22Rv1 (cell line): ENCODE measurements around the gene CNN3.

Experiments
- ZFX ChIP-seq: fragments of 450-650 bp; IDR thresholded peaks from 2 replicates; pipeline ENCODE4 v1.6.1; 2017; ENCODE audit warnings: antibody characterized with exemption, borderline replicate concordance
- TF ChIP-seq, protein P1 (sequence below): fragments of 450-650 bp; IDR thresholded peaks from 2 replicates; pipeline ENCODE4 v1.5.1; 2017; ENCODE audit warnings: mild to moderate bottlenecking

GRCh38 chr1:94908190-94908589, 18.7 kb downstream of the CNN3 start:
- TF ChIP-seq, protein P1, sequence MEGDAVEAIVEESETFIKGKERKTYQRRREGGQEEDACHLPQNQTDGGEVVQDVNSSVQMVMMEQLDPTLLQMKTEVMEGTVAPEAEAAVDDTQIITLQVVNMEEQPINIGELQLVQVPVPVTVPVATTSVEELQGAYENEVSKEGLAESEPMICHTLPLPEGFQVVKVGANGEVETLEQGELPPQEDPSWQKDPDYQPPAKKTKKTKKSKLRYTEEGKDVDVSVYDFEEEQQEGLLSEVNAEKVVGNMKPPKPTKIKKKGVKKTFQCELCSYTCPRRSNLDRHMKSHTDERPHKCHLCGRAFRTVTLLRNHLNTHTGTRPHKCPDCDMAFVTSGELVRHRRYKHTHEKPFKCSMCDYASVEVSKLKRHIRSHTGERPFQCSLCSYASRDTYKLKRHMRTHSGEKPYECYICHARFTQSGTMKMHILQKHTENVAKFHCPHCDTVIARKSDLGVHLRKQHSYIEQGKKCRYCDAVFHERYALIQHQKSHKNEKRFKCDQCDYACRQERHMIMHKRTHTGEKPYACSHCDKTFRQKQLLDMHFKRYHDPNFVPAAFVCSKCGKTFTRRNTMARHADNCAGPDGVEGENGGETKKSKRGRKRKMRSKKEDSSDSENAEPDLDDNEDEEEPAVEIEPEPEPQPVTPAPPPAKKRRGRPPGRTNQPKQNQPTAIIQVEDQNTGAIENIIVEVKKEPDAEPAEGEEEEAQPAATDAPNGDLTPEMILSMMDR = no peak
- no peak for TF ChIP-seq ZFX
